Dermis microvascular lymphatic vessel endothelial cell (primary cell): Measurements from ENCODE around the gene SLC35F1. TPM values are rescaled to one million over a fixed set of nuclear protein-coding genes. Genes with fewer than 3 reads are reported as not detected.

Experiments used
- DNase-seq, 2 donors: peaks; one replicate each; pipeline versions ENCODE4 v3.0.0 to v3.0.0-alpha.2; 2010; ENCODE audit warnings: low read depth in 2 of 2
- total RNA-seq: library from RNA; depleted of rRNA; stranded (reverse); fragments of >200 nt; gene quantifications from 2 replicates; pipeline ENCODE4 v1.2.1, GENCODE V29; 2014

Gene SLC35F1
- total RNA-seq, 1 donor from 2014 or later: under 0.01 TPM

DNA sequence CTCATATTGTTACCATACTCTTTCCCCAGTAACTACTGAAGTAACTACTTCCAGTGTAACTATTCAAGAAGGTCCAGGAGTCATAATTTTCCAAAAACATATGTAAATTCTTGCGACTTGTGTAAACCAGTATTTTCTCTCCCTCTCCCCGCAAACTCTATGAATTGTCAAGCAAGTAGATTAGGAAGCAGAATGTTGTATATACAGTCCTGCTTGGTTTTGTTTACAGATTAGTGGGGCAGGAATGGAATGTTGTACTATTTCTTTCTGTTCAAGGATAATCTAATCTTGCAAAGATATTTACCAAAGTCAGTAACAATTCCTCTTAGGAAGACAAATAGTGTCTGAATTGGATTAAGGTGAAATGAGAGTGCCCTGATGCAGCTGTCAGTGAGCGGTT, 406.1 kb downstream of the SLC35F1 start:
- no peak for DNase-seq

DNA sequence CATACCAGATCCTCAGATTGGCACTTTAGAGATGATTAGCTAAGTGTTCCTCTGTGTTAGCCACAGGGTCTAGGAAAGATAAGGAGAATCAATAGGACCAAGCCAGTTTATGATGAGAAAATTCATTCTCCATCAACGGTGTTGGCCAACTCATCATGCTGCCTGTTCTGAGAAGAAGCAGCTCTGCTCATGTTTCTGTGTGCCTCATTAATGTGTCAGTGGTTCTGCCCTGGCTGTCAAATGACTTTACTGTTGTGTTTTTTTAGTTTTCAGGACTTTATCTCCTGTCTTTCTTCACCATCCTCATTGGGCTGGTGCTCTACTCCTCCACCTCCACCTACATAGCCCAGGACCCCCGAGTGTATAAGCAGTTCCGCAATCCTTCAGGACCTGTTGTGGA, 406.7 kb downstream of the SLC35F1 start:
- DNase-seq: no peak

DNA sequence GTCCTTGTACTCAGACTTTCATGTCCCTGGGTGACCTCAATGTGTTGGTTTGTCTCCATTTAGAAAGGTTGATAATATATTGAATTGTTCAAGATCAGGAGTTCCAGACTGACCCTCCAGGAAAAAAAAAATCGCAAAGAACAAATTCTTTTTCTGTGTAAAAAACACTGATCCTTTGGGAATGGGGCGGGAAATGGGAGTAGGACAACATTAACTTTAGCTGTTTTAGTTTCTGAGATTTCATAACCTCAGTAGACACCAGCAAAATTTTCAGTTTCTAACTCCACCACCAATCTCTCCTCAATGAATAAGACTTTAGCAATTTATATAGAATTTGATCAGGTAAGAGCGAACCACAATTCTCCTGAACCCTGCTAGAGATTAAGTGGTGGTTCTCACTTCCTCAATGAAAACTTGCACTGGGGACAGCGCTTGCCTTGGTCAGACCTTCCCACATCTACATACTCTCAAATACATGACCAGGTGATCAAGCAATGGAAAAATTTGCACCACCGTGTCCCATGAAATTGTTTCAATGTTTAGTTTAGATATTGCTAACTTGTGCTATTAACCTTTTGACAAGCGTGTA, 409.8 kb downstream of the SLC35F1 start:
- no peak for DNase-seq

DNA sequence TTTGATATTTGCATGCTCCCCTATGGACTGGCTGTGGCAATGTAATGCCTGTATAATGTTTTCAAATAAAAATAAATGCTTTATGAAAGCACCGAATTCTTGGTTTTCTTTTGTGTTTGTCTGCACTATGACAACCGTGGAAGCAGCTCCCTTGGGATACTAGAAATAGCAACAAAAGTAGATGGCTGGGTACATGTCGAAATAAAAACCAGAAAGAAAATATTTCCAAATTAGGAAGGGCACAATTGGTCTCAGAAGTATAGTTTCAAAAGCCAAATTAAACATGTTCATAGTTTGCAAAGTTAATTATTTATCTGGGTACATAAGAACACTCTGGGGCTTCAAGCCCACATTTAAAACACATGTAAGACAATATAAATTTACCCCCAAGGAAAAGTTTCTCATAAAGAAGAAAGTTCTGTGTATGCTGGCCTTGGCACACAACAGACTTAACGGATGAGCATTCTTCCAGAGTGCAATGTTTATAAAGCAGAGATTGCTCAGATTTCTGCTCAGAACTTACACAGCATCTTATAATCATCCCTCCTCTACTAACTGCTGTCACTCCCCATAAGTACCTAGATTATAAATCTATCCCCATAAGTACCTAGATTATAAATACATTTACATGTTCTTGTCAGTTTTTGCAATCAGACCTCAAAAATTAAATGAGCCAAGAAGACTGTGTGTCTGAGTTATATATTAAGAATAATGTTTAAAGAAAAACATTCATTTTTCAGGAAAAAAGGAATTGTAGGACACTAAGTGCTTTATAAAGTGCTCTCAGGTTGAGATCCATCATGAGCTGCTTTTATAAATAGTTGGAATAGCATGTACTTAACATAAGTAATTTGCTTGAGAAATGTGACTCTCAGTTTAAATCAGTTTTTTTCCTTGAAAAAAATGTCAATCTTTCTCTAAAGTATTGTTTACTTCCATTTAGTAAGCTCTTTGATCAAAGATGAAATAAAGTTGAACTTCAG, 410.8 kb downstream of the SLC35F1 start:
- DNase-seq: no peak

DNA sequence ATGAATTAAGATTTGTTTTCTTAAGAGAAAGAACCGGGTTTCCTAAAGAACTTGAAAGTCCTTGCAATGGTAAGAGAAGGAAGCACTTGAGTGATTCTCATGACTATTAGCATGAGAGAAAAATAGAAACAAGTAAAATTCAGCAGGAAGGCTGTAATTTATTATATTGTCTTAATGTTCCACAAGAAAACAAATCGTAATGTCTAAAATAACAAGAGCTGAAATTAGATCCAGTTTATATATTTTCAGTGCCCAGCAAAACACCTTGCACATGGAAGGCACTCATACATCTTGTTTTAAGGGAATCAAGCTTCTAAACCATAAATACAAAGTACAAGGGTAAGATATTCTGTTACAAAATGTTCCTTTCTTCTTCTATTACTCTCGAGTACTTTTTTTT, 411.6 kb downstream of the SLC35F1 start:
- DNase-seq: no peak

DNA sequence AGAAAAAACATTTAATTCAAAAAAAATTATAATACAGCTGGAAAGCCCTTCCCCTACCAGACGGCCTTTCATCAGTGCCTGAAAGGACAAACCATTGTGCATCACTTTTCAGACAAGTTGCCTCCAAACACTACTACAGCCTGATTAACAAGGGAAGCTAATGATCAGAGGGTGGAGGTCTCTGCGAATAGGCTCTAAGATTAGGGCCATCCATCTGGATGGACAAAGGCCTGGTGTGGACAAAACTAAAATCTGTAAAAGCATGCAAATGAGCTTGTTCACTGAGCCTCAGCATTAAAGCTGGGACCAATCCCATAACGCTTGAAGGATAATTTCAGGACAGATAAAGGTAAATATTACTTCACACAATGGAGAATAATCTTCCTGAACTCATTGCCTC, 412.4 kb downstream of the SLC35F1 start:
- DNase-seq: no peak

DNA sequence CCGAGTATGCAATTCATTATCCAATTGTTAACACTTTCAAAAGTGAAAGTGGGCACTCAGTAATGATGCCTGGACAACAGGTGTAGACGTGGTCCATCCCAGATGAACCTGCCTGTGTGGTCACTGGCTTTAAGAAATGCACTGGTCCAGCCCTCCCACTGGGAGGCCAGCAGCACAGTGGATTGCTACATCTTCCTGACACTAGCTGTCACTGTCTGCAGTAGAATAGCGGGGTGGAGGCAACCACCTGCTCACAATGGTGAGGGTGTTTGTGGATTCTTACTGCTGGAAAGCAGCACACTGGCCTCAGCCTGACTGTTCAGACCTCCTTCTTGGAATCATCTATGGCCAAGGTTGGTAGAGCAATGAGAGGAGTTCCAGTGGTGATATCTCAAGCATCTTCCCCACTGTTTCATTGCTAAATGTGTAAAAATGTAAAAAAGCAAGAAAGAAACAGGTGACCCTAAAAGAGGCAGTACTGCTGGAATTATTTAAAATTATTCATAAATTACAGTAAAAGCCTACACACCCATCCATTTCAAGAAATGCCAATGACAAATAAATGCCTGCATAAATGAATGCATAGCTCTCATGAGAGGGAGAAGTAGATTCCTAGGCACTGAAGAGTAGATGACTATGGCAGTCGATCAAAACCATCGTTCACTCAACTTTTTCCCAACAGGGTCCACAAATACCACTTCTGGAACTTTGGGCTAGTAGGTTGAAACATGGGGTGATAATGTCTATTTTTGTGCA, 413.0 kb downstream of the SLC35F1 start:
- DNase-seq: no peak

DNA sequence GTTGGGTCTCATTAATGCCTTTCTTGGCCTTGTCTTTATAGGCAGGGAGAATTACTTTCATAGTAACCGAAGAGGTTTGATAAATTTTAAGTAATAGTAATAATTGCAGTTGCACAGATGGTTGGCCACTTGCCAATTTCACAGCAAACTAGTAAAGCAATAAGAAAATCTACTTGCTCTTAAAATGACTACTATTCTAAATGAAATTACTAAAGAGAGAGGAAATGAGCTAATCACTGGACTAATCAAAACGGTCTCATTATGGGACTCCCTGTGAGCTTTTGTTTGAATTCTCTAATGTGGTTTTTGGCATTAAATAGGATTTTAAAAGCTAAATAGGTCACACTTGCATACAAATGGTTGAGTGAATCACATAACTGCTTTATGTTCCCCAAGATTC, 413.6 kb downstream of the SLC35F1 start:
- DNase-seq: no peak

DNA sequence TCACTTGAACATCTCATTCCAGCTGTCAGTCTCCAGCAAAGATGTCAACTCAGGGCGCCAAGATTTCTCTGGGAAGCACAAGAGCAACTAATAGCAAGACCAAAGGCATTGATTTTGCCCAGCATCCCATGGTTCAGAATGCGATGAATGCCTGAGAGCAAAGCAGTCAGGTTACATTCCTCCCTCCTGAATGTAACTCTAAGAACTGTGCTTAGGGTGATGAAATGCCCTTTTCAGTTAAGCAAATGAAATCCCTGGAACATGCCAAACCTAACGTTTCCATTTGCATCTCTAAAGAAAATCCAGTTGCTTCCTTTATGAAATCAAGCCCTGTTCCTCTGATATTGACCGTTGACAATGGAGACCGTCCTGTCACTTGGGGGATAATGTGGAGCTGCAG, 417.1 kb downstream of the SLC35F1 start:
- DNase-seq: no peak

DNA sequence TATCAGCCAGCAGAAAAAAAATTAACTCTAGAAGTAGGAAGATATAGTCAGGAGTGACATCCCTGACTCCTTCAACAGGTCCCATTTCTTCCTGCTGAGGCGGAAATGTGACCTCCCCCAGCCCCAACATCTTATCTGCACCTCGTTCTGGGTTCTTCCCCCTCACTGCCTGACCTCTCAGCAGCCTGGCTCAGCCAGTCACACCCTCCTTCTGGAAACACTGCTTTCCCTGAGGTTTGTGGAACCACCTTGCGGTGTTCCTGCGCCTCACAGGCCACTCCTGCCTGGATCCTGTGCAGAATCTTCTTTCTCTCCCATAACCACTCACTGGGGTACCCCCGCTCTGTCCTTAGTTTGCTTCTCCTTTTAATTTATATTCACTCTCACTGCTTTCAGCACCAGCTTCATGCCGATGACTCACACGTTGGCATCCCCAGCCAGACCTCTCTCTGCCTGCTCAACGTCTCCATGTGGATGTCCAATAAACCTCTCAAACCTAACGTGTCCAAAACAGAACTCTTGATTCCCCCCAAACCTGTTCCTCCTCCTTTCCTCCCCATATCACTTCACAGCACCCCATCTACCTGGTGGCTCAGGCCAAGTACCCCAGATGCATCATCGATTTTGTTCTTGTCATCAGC, 418.3 kb downstream of the SLC35F1 start:
- DNase-seq: no peak

DNA sequence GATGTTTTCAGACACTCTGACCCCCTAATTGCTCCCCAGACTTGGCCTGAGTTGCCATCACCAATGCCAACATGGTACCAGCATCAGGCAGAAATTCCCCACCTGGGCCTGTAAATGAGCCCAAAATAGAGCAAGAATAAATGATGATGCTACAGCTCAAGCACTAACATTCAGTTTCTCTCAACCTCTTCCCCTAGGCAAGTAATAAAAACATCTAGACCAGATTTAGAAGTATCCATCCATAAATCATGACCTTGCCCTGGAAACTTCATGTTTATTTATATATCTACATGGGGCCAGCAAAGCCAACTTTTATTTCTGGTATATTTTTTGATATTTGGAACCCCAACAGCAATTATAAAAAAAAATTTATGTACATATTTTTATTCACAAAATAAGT, 419.6 kb downstream of the SLC35F1 start:
- no peak for DNase-seq

DNA sequence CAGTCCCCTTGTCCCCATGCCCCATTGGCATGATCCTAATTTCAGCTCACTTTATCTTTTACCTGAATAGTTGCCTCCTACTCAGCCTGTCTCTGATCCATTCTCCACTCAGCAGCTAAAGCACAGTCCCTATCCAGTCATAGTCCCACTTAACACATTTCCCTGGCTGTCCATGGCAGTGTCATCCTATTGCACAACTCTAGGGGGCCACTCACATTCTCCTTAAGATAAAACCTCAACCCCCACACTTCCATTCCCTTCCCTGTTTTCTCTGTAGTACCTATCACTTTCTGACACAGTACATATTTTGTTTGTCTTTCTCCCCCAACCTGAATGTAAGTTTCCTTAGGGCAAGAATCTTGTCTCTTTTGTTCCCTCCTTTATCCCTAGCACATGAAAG, 420.2 kb downstream of the SLC35F1 start:
- no peak for DNase-seq

DNA sequence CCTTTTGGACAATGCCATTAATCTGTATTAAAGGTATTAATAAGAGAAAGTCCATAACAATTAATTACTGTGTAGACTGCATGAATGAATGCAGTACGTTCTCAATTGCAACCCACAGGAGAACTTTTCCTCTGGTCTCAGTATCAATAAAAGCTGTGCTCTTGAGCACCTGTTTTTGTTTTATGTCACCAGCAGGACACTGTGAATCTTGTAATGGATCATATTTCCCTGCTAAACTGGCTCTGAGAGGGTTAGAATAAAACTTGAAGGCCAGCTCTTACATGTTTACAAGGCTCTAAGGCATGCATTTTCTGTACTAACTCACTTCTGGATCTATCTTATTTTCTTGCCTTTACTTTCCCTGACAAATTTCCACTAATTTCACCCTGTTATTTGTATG, 426.7 kb downstream of the SLC35F1 start:
- DNase-seq: no peak

DNA sequence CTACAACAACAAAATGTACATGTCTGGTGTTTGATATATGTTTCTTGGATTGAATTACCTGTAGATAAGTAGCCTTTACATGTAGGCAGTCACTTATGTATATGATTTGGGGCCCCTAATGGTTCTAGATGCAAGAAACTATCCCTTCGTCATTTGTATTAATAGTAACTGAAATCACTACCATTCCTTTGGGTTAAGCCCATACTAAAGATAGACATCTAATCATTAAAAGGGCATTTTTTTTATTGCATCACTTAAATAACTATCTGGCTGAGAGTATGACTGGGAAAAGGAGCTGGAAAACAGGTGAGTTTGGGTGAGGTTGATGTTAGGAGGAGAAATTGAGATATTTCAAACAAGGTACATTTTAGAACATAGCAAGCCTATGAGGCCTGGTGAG, 427.6 kb downstream of the SLC35F1 start:
- no peak for DNase-seq

DNA sequence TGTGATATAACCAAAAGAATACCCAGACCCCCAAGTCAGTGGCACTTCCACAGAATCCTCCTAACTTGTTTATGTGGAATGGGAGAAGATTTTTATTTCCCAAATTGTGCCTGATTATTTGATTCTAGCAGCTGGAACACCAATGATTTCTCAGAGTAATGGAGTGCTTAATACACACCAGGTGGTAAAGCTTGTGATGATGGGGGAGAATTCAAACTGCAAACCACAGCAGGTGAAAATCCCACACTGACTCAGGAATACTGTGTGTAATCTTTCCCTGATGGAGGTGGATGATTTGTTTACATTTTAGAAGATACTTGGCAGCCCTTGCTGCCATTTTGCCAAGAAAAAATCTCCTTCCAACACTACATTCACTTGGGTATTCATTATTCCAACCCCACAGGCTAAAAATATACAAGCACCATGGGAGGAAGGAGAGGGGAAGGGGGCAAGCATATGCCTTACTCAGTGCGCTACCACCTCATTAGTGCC, 428.3 kb downstream of the SLC35F1 start:
- no peak for DNase-seq

DNA sequence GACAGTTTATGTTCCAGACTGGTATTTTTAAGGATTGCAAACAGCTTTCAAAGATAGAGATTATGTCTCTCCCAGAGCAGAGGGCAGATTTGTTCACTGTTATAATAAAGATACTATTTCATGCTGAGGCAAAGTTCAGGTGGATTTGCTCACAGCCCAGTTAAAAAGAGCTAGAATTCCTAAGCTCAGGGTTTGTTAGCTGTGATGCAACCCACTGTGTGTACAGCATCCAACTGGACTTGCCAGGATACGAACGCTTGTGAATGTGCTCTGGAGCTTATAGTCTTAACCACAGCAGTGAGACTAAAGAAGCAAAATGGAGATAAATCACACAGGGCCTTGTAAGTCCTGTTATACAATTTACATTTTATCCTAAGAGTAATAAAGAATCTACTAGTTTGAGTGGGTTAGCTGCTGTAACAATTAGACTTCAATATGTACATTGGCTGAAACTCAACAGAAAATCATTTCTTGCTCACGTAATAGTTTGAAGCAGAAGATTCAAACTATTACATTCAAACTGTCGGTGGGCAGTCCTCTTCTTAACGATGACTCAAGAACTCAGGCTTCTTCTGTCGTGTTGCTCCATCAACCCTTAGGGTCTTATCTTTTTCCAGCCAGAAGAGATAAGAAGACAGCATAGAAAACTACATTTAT, 437.1 kb downstream of the SLC35F1 start:
- DNase-seq: no peak

DNA sequence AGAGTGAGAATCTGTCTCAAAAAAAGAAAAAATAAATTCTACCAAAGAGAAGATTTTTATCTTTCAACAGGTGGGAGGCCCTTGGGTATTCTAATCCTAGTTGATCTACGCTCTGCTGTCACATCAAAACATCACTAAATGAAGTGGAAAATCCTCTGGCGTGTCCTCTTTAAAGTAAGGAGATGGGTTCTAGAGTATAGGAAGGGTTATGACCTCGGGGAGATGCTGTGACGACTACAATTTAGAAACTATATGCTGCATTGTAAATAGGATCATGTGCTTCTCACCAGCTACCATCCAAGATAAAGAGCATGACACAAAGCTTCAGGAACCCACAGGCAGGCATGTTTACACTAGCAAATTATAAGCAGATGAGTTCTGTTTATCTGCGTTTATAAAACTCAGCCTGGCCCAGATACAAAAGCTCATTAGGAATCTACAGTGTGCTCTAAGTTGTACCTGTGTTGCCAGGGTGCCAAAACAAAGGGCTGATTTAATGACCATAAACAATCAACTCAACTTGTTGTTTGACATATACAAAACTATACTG, 443.9 kb downstream of the SLC35F1 start:
- DNase-seq: no peak

DNA sequence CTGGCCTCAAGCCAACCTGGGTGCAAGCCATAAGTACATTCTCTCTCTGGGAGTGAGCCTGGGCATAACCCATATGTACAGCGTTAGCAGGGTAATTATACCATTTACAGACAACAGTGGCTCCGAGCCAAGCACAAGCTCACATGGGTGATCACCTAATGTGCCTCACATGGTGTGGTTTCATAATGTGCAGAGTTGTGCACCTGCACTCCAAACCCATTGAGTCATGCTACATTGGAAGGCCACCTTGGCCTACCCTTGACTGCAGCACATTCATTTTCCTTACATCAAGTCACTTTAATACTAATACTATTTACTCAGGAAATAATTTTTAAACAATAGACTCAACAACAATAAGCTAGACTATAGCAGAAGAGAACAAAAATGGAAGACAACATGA, 446.5 kb downstream of the SLC35F1 start:
- DNase-seq: no peak

DNA sequence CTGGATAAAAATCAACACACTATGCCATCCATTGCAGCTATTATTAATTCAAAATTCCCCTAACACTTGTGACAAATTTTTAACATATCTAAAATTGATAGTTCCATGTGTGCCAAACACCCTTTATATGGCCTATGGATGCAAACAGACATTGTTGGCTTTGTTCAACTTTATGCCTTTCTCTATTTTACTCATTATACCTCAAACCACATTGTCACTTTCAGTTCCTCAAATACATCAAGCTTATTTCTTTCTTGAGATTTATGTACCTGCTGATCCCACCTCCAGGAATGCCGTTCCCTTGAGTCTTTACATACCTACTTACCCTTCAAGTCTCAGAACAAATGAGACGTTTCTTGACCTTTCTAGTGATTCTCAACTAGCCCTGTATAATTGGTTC, 447.6 kb downstream of the SLC35F1 start:
- DNase-seq: no peak

DNA sequence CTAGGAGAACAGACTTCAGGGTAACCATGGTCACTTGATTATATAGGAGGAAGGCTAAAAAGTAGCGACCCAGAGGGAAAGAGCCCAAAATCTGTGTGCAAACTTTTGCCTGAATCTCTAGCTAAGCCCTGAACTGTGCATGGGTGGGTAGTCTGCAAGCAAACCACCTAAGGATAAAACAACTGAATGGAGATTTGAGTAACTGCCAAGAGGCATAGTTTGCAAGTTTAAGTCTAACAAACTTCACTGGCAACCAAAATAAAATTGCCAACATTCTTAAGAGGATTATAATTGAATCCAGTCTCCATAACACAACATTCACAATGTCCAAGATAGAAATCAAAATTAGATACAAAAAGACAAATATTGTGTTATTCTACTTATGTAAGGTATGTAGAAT, 449.0 kb downstream of the SLC35F1 start:
- no peak for DNase-seq

DNA sequence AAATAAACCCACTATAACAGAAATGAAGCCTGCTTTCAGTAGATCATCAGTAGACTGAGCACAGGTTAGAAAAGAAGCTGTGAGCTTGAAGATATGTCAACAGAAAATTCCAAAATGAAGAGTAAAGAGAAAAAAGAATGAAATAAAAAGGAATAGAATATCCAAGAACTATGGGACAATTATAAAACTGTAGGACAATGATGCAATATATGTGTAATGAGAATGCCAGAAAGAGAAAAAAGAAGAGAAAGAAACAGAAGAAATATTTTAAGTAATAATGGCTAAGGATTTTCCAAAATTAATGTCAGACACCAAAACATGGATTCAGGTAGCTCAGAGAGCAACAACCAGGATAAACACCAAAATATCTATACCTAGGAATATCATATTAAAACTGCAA, 449.6 kb downstream of the SLC35F1 start:
- DNase-seq: no peak
